ENCODE data around the gene NCAN.
A peak's percentile ranks its signal among the peaks of the same experiment; 100 is the strongest.

Gene NCAN

DNA sequence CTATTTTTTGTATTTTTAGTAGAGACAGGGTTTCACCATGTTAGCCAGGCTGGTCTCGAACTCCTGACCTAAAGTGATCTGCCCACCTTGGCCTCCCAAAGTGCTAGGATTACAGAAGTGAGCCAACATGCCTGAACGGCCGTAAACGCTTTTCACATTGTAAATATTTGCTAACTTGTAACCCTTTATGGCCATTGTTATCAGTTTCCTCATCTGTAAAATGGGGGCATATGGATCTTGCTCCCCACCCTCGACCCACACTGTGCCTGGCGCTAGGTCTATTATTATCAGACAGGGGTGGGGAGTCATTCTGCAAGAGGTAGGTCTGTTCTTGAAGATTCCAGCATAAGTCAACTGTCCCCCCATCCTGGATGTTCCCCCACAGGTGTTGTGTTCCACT is 11.9 kb downstream of the NCAN start:
- DNase-seq = no peak
- peaks cover 0 to 63% of the 10 kb centered on the region in 2 donors for H3K27me3 ChIP-seq
- H3K36me3 ChIP-seq = no peaks in the 10 kb centered on the region
- TF ChIP-seq, protein P1, sequence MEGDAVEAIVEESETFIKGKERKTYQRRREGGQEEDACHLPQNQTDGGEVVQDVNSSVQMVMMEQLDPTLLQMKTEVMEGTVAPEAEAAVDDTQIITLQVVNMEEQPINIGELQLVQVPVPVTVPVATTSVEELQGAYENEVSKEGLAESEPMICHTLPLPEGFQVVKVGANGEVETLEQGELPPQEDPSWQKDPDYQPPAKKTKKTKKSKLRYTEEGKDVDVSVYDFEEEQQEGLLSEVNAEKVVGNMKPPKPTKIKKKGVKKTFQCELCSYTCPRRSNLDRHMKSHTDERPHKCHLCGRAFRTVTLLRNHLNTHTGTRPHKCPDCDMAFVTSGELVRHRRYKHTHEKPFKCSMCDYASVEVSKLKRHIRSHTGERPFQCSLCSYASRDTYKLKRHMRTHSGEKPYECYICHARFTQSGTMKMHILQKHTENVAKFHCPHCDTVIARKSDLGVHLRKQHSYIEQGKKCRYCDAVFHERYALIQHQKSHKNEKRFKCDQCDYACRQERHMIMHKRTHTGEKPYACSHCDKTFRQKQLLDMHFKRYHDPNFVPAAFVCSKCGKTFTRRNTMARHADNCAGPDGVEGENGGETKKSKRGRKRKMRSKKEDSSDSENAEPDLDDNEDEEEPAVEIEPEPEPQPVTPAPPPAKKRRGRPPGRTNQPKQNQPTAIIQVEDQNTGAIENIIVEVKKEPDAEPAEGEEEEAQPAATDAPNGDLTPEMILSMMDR (IDR thresholded peaks at IDR 0.05) = no peak
- no peak overlapping the region for H3K4me3 ChIP-seq
- intact Hi-C loops (cut with DNase I; ENCODE audit: low total_unique reads) = no loop called here
- no peak overlapping the region for H3K27ac ChIP-seq
- no peaks in the 10 kb centered on the region for H3K9me3 ChIP-seq
- peaks cover 0 to 9% (median 7%) of the 10 kb centered on the region in 4 donors for H3K4me1 ChIP-seq

- peaks cover 0 to 62% of the 10 kb centered on the region in 2 donors for H3K27me3 ChIP-seq
- H3K4me3 ChIP-seq = no peak overlapping the region
- peaks cover 0 to 9% (median 7%) of the 10 kb centered on the region in 4 donors for H3K4me1 ChIP-seq
- H3K27ac ChIP-seq = no peak overlapping the region
- no peaks in the 10 kb centered on the region for H3K36me3 ChIP-seq
- no peak for DNase-seq
- intact Hi-C loops (cut with DNase I; ENCODE audit: low total_unique reads) = no loop called here
- TF ChIP-seq, protein P1 (IDR thresholded peaks at IDR 0.05) = no peak
- H3K9me3 ChIP-seq = no peaks in the 10 kb centered on the region
Observed at GRCh38 chr19:19224150-19224851, 12.5 kb downstream of the NCAN start.

GRCh38 chr19:19224852-19225494 is 13.2 kb downstream of the NCAN start:
- intact Hi-C loops (cut with DNase I; ENCODE audit: low total_unique reads) = no loop called here
- DNase-seq = peak; percentile 27 to 69
- Histone ChIP-seq H3K4me3 (peak overlapping the region; percentile 13 to 45), H3K9me3 (no peaks in the 10 kb centered on the region), H3K4me1 (peaks cover 0 to 9% (median 7%) of the 10 kb centered on the region in 4 donors), H3K36me3 (no peaks in the 10 kb centered on the region), H3K27me3 (peaks cover 0 to 61% of the 10 kb centered on the region in 2 donors), H3K27ac (no peak overlapping the region)
- TF ChIP-seq, protein P1 (IDR thresholded peaks at IDR 0.05) = peak; percentile 34 to 45

- TF ChIP-seq, protein P1 (IDR thresholded peaks at IDR 0.05) = no peak
- H3K9me3 ChIP-seq = no peaks in the 10 kb centered on the region
- H3K27me3 ChIP-seq = peaks cover 0 to 61% of the 10 kb centered on the region in 2 donors
- no peaks in the 10 kb centered on the region for H3K36me3 ChIP-seq
- no peak for DNase-seq
- intact Hi-C loops (cut with DNase I; ENCODE audit: low total_unique reads) = no loop called here
- H3K27ac ChIP-seq = no peak overlapping the region
- H3K4me3 ChIP-seq = no peak overlapping the region
- H3K4me1 ChIP-seq = peaks cover 0 to 9% (median 7%) of the 10 kb centered on the region in 4 donors
Observed at GRCh38 chr19:19226204-19226603, 14.4 kb downstream of the NCAN start.

DNA sequence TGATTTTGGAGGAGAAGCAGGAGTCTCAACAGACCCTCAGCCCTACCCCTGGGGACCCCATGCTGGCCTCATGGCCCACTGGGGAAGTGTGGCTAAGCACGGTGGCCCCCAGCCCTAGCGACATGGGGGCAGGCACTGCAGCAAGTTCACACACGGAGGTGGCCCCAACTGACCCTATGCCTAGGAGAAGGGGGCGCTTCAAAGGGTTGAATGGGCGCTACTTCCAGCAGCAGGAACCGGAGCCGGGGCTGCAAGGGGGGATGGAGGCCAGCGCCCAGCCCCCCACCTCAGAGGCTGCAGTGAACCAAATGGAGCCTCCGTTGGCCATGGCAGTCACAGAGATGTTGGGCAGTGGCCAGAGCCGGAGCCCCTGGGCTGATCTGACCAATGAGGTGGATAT is 14.9 kb downstream of the NCAN start:
- H3K27me3 ChIP-seq = peaks cover 0 to 61% of the 10 kb centered on the region in 2 donors
- peaks cover 0 to 9% (median 7%) of the 10 kb centered on the region in 4 donors for H3K4me1 ChIP-seq
- intact Hi-C loops (cut with DNase I; ENCODE audit: low total_unique reads) = no loop called here
- H3K9me3 ChIP-seq = no peaks in the 10 kb centered on the region
- H3K27ac ChIP-seq = no peak overlapping the region
- H3K36me3 ChIP-seq = no peaks in the 10 kb centered on the region
- H3K4me3 ChIP-seq = no peak overlapping the region
- no peak for DNase-seq
- TF ChIP-seq, protein P1 (IDR thresholded peaks at IDR 0.05) = no peak

All from tibial artery (tissue), 4 donors.